H1 (cell line): ENCODE measurements around the gene ZNF674. TPM values are rescaled to one million over a fixed set of nuclear protein-coding genes. Genes with fewer than 3 reads are reported as not detected.

ENCODE experiments used
- CTCF ChIA-PET: fragments of 300-600 bp; sonication (Branson Sonifier 250); formaldehyde crosslinking; loops from one replicate; lab custom pipeline; 2021; ENCODE audit not compliant: partially characterized antibody; lab: Charles Lee
- POLR2A ChIA-PET: fragments of 300-600 bp; sonication (Branson Sonifier 250); formaldehyde crosslinking; loops from one replicate; lab custom pipeline; 2021; ENCODE audit warnings: inconsistent platforms; ENCODE audit not compliant: partially characterized antibody; lab: Charles Lee
- DNase-seq, 2 experiments: peaks; one replicate each; pipeline versions ENCODE4 v3.0.0 to v3.0.0-alpha.2; 2010 to 2022; ENCODE audit warnings: low spot score in 2 of 2, low read depth in 1 of 2, mixed read lengths in 1 of 2
- FAIRE-seq: peaks from 2 replicates; lab custom pipeline; 2011; peaks lifted over from hg19 to GRCh38; lab: Jason Lieb, UNC
- H2AFZ ChIP-seq: 2 replicates; pipeline ENCODE4 v1.8.1; 2012; ENCODE audit warnings: low read length, inconsistent platforms
- H2AK5ac ChIP-seq: 2 replicates; pipeline ENCODE4 v1.6.1; 2013; ENCODE audit warnings: low read depth, low read length
- H2BK120ac ChIP-seq: replicated peaks from 2 replicates; pipeline ENCODE3; 2013; ENCODE audit warnings: low read depth, low read length, inconsistent platforms
- H2BK12ac ChIP-seq: 2 replicates; pipeline ENCODE4 v1.6.1; 2013; ENCODE audit warnings: low read depth, low read length
- H2BK15ac ChIP-seq: 2 replicates; pipeline ENCODE4 v1.6.1; 2013; ENCODE audit warnings: low read length
- H2BK20ac ChIP-seq: 2 replicates; pipeline ENCODE4 v1.6.1; 2013; ENCODE audit warnings: low read length
- H2BK5ac ChIP-seq: 2 replicates; pipeline ENCODE4 v1.6.1; 2013; ENCODE audit warnings: low read depth, low read length
- H3K14ac ChIP-seq: 2 replicates; pipeline ENCODE4 v1.6.1; 2013; ENCODE audit warnings: inconsistent platforms; ENCODE audit not compliant: insufficient read length
- H3K18ac ChIP-seq: 2 replicates; pipeline ENCODE4 v1.6.1; 2013; ENCODE audit warnings: low read length; ENCODE audit errors: extremely low read depth
- H3K23ac ChIP-seq: 2 replicates; pipeline ENCODE4 v1.6.1; 2013; ENCODE audit warnings: inconsistent platforms; ENCODE audit not compliant: insufficient read length
- H3K23me2 ChIP-seq: 2 replicates; pipeline ENCODE4 v1.6.1; 2013; ENCODE audit warnings: low read depth, low read length
- H3K27ac ChIP-seq: 2 replicates; pipeline ENCODE4 v1.6.1; 2011; ENCODE audit warnings: low read depth, low read length, inconsistent platforms
- H3K27me3 ChIP-seq, 4 experiments: replicated peaks in 1 of 4; 1 replicate in 1 of 4; 2 replicates in 3 of 4; pipeline versions ENCODE4 v1.6.1 to v1.8.1; 2011 to 2013; ENCODE audit warnings: low read length in 3 of 4, mild to moderate bottlenecking in 3 of 4, inconsistent platforms in 2 of 4, mixed read lengths in 2 of 4, moderate library complexity in 1 of 4; ENCODE audit not compliant: control insufficient read depth in 3 of 4, insufficient read depth in 3 of 4; ENCODE audit errors: extremely low read depth in 1 of 4
- H3K36me3 ChIP-seq, 4 experiments: 2 replicates each; pipeline versions ENCODE4 v1.6.1 to v1.8.1; 2011 to 2013; ENCODE audit warnings: mild to moderate bottlenecking in 4 of 4, low read length in 3 of 4, moderate library complexity in 2 of 4, control low read depth in 1 of 4, inconsistent platforms in 1 of 4; ENCODE audit not compliant: insufficient read depth in 4 of 4, control insufficient read depth in 2 of 4
- H3K4ac ChIP-seq: replicated peaks from 2 replicates; pipeline ENCODE3; 2013; ENCODE audit warnings: low read length, low read depth, mixed read lengths, inconsistent platforms; ENCODE audit not compliant: insufficient read length
- H3K4me1 ChIP-seq, 4 experiments: replicated peaks in 1 of 4; 1 replicate in 1 of 4; 2 replicates in 3 of 4; pipeline versions ENCODE4 v1.6.1 to v1.8.1; 2011 to 2013; ENCODE audit warnings: low read length in 3 of 4, inconsistent platforms in 2 of 4, mixed read lengths in 1 of 4; ENCODE audit not compliant: insufficient read depth in 4 of 4, control insufficient read depth in 3 of 4
- H3K4me2 ChIP-seq, 2 experiments: 2 replicates each; pipeline versions ENCODE4 v1.6.1 to v1.8.1; 2011 to 2013; ENCODE audit warnings: low read depth in 2 of 2, low read length in 2 of 2, control low read depth in 1 of 2, inconsistent platforms in 1 of 2, mild to moderate bottlenecking in 1 of 2; ENCODE audit not compliant: insufficient read depth in 1 of 2
- H3K4me3 ChIP-seq, 4 experiments: fragments of 200-600, 300-600 bp in 1 of 4; sonication (generic), shearing (Covaris generic), sonication (Bioruptor Twin) in 1 of 4; 2 replicates each; pipeline versions ENCODE4 v1.5.1 to v1.8.1; 2011 to 2016; ENCODE audit warnings: low read length in 4 of 4, low read depth in 3 of 4, control low read depth in 2 of 4, inconsistent platforms in 2 of 4, mild to moderate bottlenecking in 2 of 4, mixed read lengths in 1 of 4, moderate library complexity in 1 of 4; ENCODE audit not compliant: insufficient read depth in 2 of 4; ENCODE audit errors: extremely low read depth in 1 of 4
- H3K56ac ChIP-seq: replicated peaks from 2 replicates; pipeline ENCODE3; 2013; ENCODE audit warnings: low read depth, mild to moderate bottlenecking, mixed read lengths, low read length, inconsistent platforms; ENCODE audit not compliant: insufficient read length
- H3K79me1 ChIP-seq: 2 replicates; pipeline ENCODE4 v1.6.1; 2013; ENCODE audit warnings: low read depth, low read length, control low read depth
- H3K79me2 ChIP-seq, 2 experiments: 2 replicates each; pipeline versions ENCODE4 v1.6.1 to v1.8.1; 2012 to 2013; ENCODE audit warnings: low read length in 2 of 2, mild to moderate bottlenecking in 2 of 2, inconsistent platforms in 1 of 2; ENCODE audit not compliant: insufficient read depth in 2 of 2, control insufficient read depth in 1 of 2
- H3K9ac ChIP-seq, 4 experiments: replicated peaks in 1 of 4; 1 replicate in 1 of 4; 2 replicates in 3 of 4; pipeline versions ENCODE4 v1.6.1 to v1.8.1; 2011 to 2013; ENCODE audit warnings: low read depth in 3 of 4, low read length in 3 of 4, control low read depth in 2 of 4, mild to moderate bottlenecking in 2 of 4, moderate library complexity in 2 of 4, inconsistent platforms in 1 of 4; ENCODE audit errors: extremely low read depth in 1 of 4
- H3K9me3 ChIP-seq, 2 experiments: 2 replicates each; pipeline versions ENCODE4 v1.6.1 to v1.8.1; 2012 to 2013; ENCODE audit warnings: mild to moderate bottlenecking in 2 of 2, moderate library complexity in 2 of 2, control low read depth in 1 of 2, inconsistent platforms in 1 of 2, low read depth in 1 of 2, low read length in 1 of 2, mixed read lengths in 1 of 2; ENCODE audit not compliant: insufficient read depth in 2 of 2
- H4K20me1 ChIP-seq, 2 experiments: replicated peaks in 1 of 2; 2 replicates each; pipeline versions ENCODE3 to v1.8.1; 2011 to 2013; ENCODE audit warnings: inconsistent platforms in 2 of 2, low read length in 2 of 2, mild to moderate bottlenecking in 1 of 2; ENCODE audit not compliant: insufficient read depth in 2 of 2, control insufficient read depth in 1 of 2
- H4K5ac ChIP-seq: 2 replicates; pipeline ENCODE4 v1.6.1; 2013; ENCODE audit warnings: low read length, low read depth, mixed read lengths, inconsistent platforms; ENCODE audit not compliant: insufficient read length
- H4K8ac ChIP-seq: 2 replicates; pipeline ENCODE4 v1.8.0; 2013; ENCODE audit warnings: mild to moderate bottlenecking, moderate library complexity, low read length, inconsistent platforms; ENCODE audit not compliant: insufficient read depth; ENCODE audit errors: extremely low read depth
- H4K91ac ChIP-seq: replicated peaks from 2 replicates; pipeline ENCODE3; 2013; ENCODE audit warnings: low read length, mixed read lengths, inconsistent platforms; ENCODE audit not compliant: insufficient read length
- EZH2 ChIP-seq: fragments of 200-600 bp; sonication (generic); IDR thresholded peaks from 2 replicates; pipeline ENCODE4 v1.7.1; 2012; ENCODE audit warnings: low read depth, mild to moderate bottlenecking, moderate library complexity, low read length, inconsistent platforms; ENCODE audit not compliant: severe bottlenecking
- RBBP5 ChIP-seq: IDR thresholded peaks from 2 replicates; pipeline ENCODE4 v1.7.1; 2012; ENCODE audit warnings: low read depth, mild to moderate bottlenecking, inconsistent platforms, low read length, moderate library complexity, borderline replicate concordance
- ZNF274 ChIP-seq: IDR thresholded peaks from 2 replicates; pipeline ENCODE4 v1.7.0; 2012; ENCODE audit warnings: low read length, borderline replicate concordance; ENCODE audit errors: extremely low read depth
- WGBS, 2 experiments: shearing (Covaris generic) in 1 of 2; methylation state at CpG; one replicate each; pipeline versions ENCODE4 v1.1.6 to v1.1.7; 2013 to 2015; ENCODE audit warnings: low lambda C conversion rate in 2 of 2, mixed read lengths in 2 of 2, inconsistent platforms in 1 of 2, low coverage in 1 of 2, missing lambda C conversion rate in 1 of 2; ENCODE audit not compliant: insufficient replicate concordance in 2 of 2, insufficient coverage in 1 of 2, insufficient read length in 1 of 2; ENCODE audit errors: extremely low coverage in 1 of 2, missing lambda C conversion rate in 1 of 2; 5-methylcytosine and 5-hydroxymethylcytosine counted together
- polyA plus RNA-seq, 7 experiments: library from polyadenylated mRNA; depleted of rRNA in 3 of 7; stranded (reverse) in 5 of 7; unstranded in 2 of 7; fragments of >200 nt in 5 of 7; fragments of 200-250 nt in 2 of 7; gene quantifications; 1 replicate in 5 of 7; 2 replicates in 1 of 7; 4 replicates in 1 of 7; pipeline versions ENCODE4 v1.2.1 to v1.2.3, GENCODE V29; 2011 to 2013; ENCODE audit warnings: missing spikeins in 2 of 7, mixed read lengths in 2 of 7
- total RNA-seq: library from RNA; stranded (reverse); fragmentation: NEBNext Ultra II Directional; extraction: Animal tissue kit (Norgen Biotek cat#: 25700); gene quantifications from 2 replicates; pipeline ENCODE4 v1.2.1, GENCODE V29; 2021

The ZNF674 gene
- total and polyA plus RNA-seq, 2 of the 8 experiments (the other 6 are each of a cell fraction or from before 2014, with no cell fraction given) = 2.0 to 7.4 TPM

DNA sequence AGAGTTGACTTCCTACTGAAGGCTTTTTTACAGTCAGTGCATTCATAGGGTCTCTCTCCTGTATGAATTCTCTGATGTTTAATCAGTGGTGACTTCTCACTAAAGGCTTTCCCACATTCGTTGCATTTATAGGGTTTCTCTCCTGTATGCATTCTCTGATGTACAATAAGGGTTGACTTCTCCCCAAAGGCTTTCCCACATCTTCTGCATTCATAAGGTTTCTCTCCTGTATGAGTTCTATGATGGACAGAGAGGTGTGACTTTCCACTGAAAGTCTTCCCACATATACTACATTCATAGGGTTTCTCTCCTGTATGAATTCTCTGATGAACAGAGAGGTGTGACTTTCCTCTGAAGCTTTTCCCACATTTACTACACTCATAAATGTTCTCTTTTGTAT lies 45.2 kb downstream of the ZNF674 start:
- Histone ChIP-seq H3K14ac (no peak overlapping the region), H3K23ac (no peak overlapping the region), H2AFZ (no peak overlapping the region), H3K79me2 (no peaks in the 10 kb centered on the region), H3K9ac (no peak overlapping the region), H3K4ac (no peak overlapping the region), H3K23me2 (no peaks in the 10 kb centered on the region), H3K9me3 (peaks cover 20% of the 10 kb centered on the region in 2 experiments), H3K56ac (no peak overlapping the region), H3K27me3 (no peaks in the 10 kb centered on the region), H3K4me1 (no peaks in the 10 kb centered on the region), H3K18ac (no peak overlapping the region), H4K8ac (no peak overlapping the region), H2BK12ac (no peak overlapping the region), H2BK120ac (no peak overlapping the region), H2BK5ac (no peak overlapping the region), H3K27ac (no peak overlapping the region), H4K91ac (no peak overlapping the region), H4K20me1 (no peaks in the 10 kb centered on the region), H4K5ac (no peak overlapping the region), H3K4me2 (no peak overlapping the region), H2BK20ac (no peak overlapping the region), H3K79me1 (no peaks in the 10 kb centered on the region), H2BK15ac (no peak overlapping the region), H3K4me3 (no peak overlapping the region), H3K36me3 (peaks cover 0 to 33% (median 11%) of the 10 kb centered on the region in 4 experiments; a peak in 4 of 8 replicates), H2AK5ac (no peak overlapping the region)
- no peak for DNase-seq
- no peak for FAIRE-seq
- CTCF ChIA-PET = no interaction called here
- WGBS, 2 experiments = 73% methylated on average over 1 of the region's 1 CpG; no CpG with 5 or more reads in 1 of the 2 experiments
- POLR2A ChIA-PET = no interaction called here
- TF ChIP-seq RBBP5 (no peak), EZH2 (no peak), ZNF274 (peak; percentile 70)
